H1 (cell line): Measurements from ENCODE around the gene ITIH4. TPM values are rescaled to one million over a fixed set of nuclear protein-coding genes. Genes with fewer than 3 reads are reported as not detected.

Source experiments
- CTCF ChIA-PET: fragments of 300-600 bp; sonication (Branson Sonifier 250); formaldehyde crosslinking; loops from one replicate; lab custom pipeline; 2021; ENCODE audit not compliant: partially characterized antibody; lab: Charles Lee
- POLR2A ChIA-PET: fragments of 300-600 bp; sonication (Branson Sonifier 250); formaldehyde crosslinking; loops from one replicate; lab custom pipeline; 2021; ENCODE audit warnings: inconsistent platforms; ENCODE audit not compliant: partially characterized antibody; lab: Charles Lee
- DNase-seq, 2 experiments: peaks; one replicate each; pipeline versions ENCODE4 v3.0.0 to v3.0.0-alpha.2; 2010 to 2022; ENCODE audit warnings: low spot score in 2 of 2, low read depth in 1 of 2, mixed read lengths in 1 of 2
- FAIRE-seq: peaks from 2 replicates; lab custom pipeline; 2011; peaks lifted over from hg19 to GRCh38; lab: Jason Lieb, UNC
- H2AFZ ChIP-seq: 2 replicates; pipeline ENCODE4 v1.8.1; 2012; ENCODE audit warnings: low read length, inconsistent platforms
- H2AK5ac ChIP-seq: 2 replicates; pipeline ENCODE4 v1.6.1; 2013; ENCODE audit warnings: low read depth, low read length
- H2BK120ac ChIP-seq: replicated peaks from 2 replicates; pipeline ENCODE3; 2013; ENCODE audit warnings: low read depth, low read length, inconsistent platforms
- H2BK12ac ChIP-seq: 2 replicates; pipeline ENCODE4 v1.6.1; 2013; ENCODE audit warnings: low read depth, low read length
- H2BK15ac ChIP-seq: 2 replicates; pipeline ENCODE4 v1.6.1; 2013; ENCODE audit warnings: low read length
- H2BK20ac ChIP-seq: 2 replicates; pipeline ENCODE4 v1.6.1; 2013; ENCODE audit warnings: low read length
- H2BK5ac ChIP-seq: 2 replicates; pipeline ENCODE4 v1.6.1; 2013; ENCODE audit warnings: low read depth, low read length
- H3K14ac ChIP-seq: 2 replicates; pipeline ENCODE4 v1.6.1; 2013; ENCODE audit warnings: inconsistent platforms; ENCODE audit not compliant: insufficient read length
- H3K18ac ChIP-seq: 2 replicates; pipeline ENCODE4 v1.6.1; 2013; ENCODE audit warnings: low read length; ENCODE audit errors: extremely low read depth
- H3K23ac ChIP-seq: 2 replicates; pipeline ENCODE4 v1.6.1; 2013; ENCODE audit warnings: inconsistent platforms; ENCODE audit not compliant: insufficient read length
- H3K23me2 ChIP-seq: 2 replicates; pipeline ENCODE4 v1.6.1; 2013; ENCODE audit warnings: low read depth, low read length
- H3K27ac ChIP-seq: 2 replicates; pipeline ENCODE4 v1.6.1; 2011; ENCODE audit warnings: low read depth, low read length, inconsistent platforms
- H3K27me3 ChIP-seq, 4 experiments: replicated peaks in 1 of 4; 1 replicate in 1 of 4; 2 replicates in 3 of 4; pipeline versions ENCODE4 v1.6.1 to v1.8.1; 2011 to 2013; ENCODE audit warnings: low read length in 3 of 4, mild to moderate bottlenecking in 3 of 4, inconsistent platforms in 2 of 4, mixed read lengths in 2 of 4, moderate library complexity in 1 of 4; ENCODE audit not compliant: control insufficient read depth in 3 of 4, insufficient read depth in 3 of 4; ENCODE audit errors: extremely low read depth in 1 of 4
- H3K36me3 ChIP-seq, 4 experiments: 2 replicates each; pipeline versions ENCODE4 v1.6.1 to v1.8.1; 2011 to 2013; ENCODE audit warnings: mild to moderate bottlenecking in 4 of 4, low read length in 3 of 4, moderate library complexity in 2 of 4, control low read depth in 1 of 4, inconsistent platforms in 1 of 4; ENCODE audit not compliant: insufficient read depth in 4 of 4, control insufficient read depth in 2 of 4
- H3K4ac ChIP-seq: replicated peaks from 2 replicates; pipeline ENCODE3; 2013; ENCODE audit warnings: low read length, low read depth, mixed read lengths, inconsistent platforms; ENCODE audit not compliant: insufficient read length
- H3K4me1 ChIP-seq, 4 experiments: replicated peaks in 1 of 4; 1 replicate in 1 of 4; 2 replicates in 3 of 4; pipeline versions ENCODE4 v1.6.1 to v1.8.1; 2011 to 2013; ENCODE audit warnings: low read length in 3 of 4, inconsistent platforms in 2 of 4, mixed read lengths in 1 of 4; ENCODE audit not compliant: insufficient read depth in 4 of 4, control insufficient read depth in 3 of 4
- H3K4me2 ChIP-seq, 2 experiments: 2 replicates each; pipeline versions ENCODE4 v1.6.1 to v1.8.1; 2011 to 2013; ENCODE audit warnings: low read depth in 2 of 2, low read length in 2 of 2, control low read depth in 1 of 2, inconsistent platforms in 1 of 2, mild to moderate bottlenecking in 1 of 2; ENCODE audit not compliant: insufficient read depth in 1 of 2
- H3K4me3 ChIP-seq, 4 experiments: fragments of 200-600, 300-600 bp in 1 of 4; sonication (generic), shearing (Covaris generic), sonication (Bioruptor Twin) in 1 of 4; 2 replicates each; pipeline versions ENCODE4 v1.5.1 to v1.8.1; 2011 to 2016; ENCODE audit warnings: low read length in 4 of 4, low read depth in 3 of 4, control low read depth in 2 of 4, inconsistent platforms in 2 of 4, mild to moderate bottlenecking in 2 of 4, mixed read lengths in 1 of 4, moderate library complexity in 1 of 4; ENCODE audit not compliant: insufficient read depth in 2 of 4; ENCODE audit errors: extremely low read depth in 1 of 4
- H3K56ac ChIP-seq: replicated peaks from 2 replicates; pipeline ENCODE3; 2013; ENCODE audit warnings: low read depth, mild to moderate bottlenecking, mixed read lengths, low read length, inconsistent platforms; ENCODE audit not compliant: insufficient read length
- H3K79me1 ChIP-seq: 2 replicates; pipeline ENCODE4 v1.6.1; 2013; ENCODE audit warnings: low read depth, low read length, control low read depth
- H3K79me2 ChIP-seq, 2 experiments: 2 replicates each; pipeline versions ENCODE4 v1.6.1 to v1.8.1; 2012 to 2013; ENCODE audit warnings: low read length in 2 of 2, mild to moderate bottlenecking in 2 of 2, inconsistent platforms in 1 of 2; ENCODE audit not compliant: insufficient read depth in 2 of 2, control insufficient read depth in 1 of 2
- H3K9ac ChIP-seq, 4 experiments: replicated peaks in 1 of 4; 1 replicate in 1 of 4; 2 replicates in 3 of 4; pipeline versions ENCODE4 v1.6.1 to v1.8.1; 2011 to 2013; ENCODE audit warnings: low read depth in 3 of 4, low read length in 3 of 4, control low read depth in 2 of 4, mild to moderate bottlenecking in 2 of 4, moderate library complexity in 2 of 4, inconsistent platforms in 1 of 4; ENCODE audit errors: extremely low read depth in 1 of 4
- H3K9me3 ChIP-seq, 2 experiments: 2 replicates each; pipeline versions ENCODE4 v1.6.1 to v1.8.1; 2012 to 2013; ENCODE audit warnings: mild to moderate bottlenecking in 2 of 2, moderate library complexity in 2 of 2, control low read depth in 1 of 2, inconsistent platforms in 1 of 2, low read depth in 1 of 2, low read length in 1 of 2, mixed read lengths in 1 of 2; ENCODE audit not compliant: insufficient read depth in 2 of 2
- H4K20me1 ChIP-seq, 2 experiments: replicated peaks in 1 of 2; 2 replicates each; pipeline versions ENCODE3 to v1.8.1; 2011 to 2013; ENCODE audit warnings: inconsistent platforms in 2 of 2, low read length in 2 of 2, mild to moderate bottlenecking in 1 of 2; ENCODE audit not compliant: insufficient read depth in 2 of 2, control insufficient read depth in 1 of 2
- H4K5ac ChIP-seq: 2 replicates; pipeline ENCODE4 v1.6.1; 2013; ENCODE audit warnings: low read length, low read depth, mixed read lengths, inconsistent platforms; ENCODE audit not compliant: insufficient read length
- H4K8ac ChIP-seq: 2 replicates; pipeline ENCODE4 v1.8.0; 2013; ENCODE audit warnings: mild to moderate bottlenecking, moderate library complexity, low read length, inconsistent platforms; ENCODE audit not compliant: insufficient read depth; ENCODE audit errors: extremely low read depth
- H4K91ac ChIP-seq: replicated peaks from 2 replicates; pipeline ENCODE3; 2013; ENCODE audit warnings: low read length, mixed read lengths, inconsistent platforms; ENCODE audit not compliant: insufficient read length
- CBX8 ChIP-seq: fragments of 300-800, 300-1000 bp; sonication (generic); IDR thresholded peaks from 2 replicates; pipeline ENCODE4 v1.7.1; 2016; ENCODE audit warnings: low read depth, low read length, borderline replicate concordance
- CTCF ChIP-seq, 3 experiments: IDR thresholded peaks; 1 replicate in 2 of 3; 2 replicates in 1 of 3; pipeline versions ENCODE4 v1.5.1 to v1.6.1; 2011; ENCODE audit warnings: low read length in 3 of 3, mild to moderate bottlenecking in 3 of 3, inconsistent platforms in 2 of 3, low read depth in 1 of 3, moderate library complexity in 1 of 3; ENCODE audit not compliant: insufficient read depth in 1 of 3; ENCODE audit errors: control extremely low read depth in 1 of 3
- E2F6 ChIP-seq: IDR thresholded peaks from 2 replicates; pipeline ENCODE4 v1.6.1; 2012; ENCODE audit warnings: inconsistent platforms
- POLR2A ChIP-seq, 2 experiments: IDR thresholded peaks; 1 replicate in 1 of 2; 2 replicates in 1 of 2; pipeline ENCODE4 v1.6.1; 2011; ENCODE audit warnings: low read depth in 2 of 2, low read length in 2 of 2, mild to moderate bottlenecking in 2 of 2; ENCODE audit errors: control extremely low read depth in 1 of 2
- SIRT6 ChIP-seq: IDR thresholded peaks from one replicate; pipeline ENCODE4 v1.7.1; 2012; ENCODE audit warnings: low read length, inconsistent platforms
- SP2 ChIP-seq: IDR thresholded peaks from 2 replicates; pipeline ENCODE4 v1.6.1; 2012; ENCODE audit warnings: mild to moderate bottlenecking, low read length, inconsistent platforms
- SUZ12 ChIP-seq: fragments of 200-600 bp; sonication (generic); IDR thresholded peaks from 2 replicates; pipeline ENCODE4 v1.6.1; 2012; ENCODE audit warnings: mild to moderate bottlenecking, inconsistent platforms, low read length, moderate library complexity, mixed read lengths
- TEAD4 ChIP-seq: IDR thresholded peaks from 2 replicates; pipeline ENCODE4 v1.6.1; 2012; ENCODE audit warnings: low read depth, low read length, inconsistent platforms, mixed read lengths
- WGBS, 2 experiments: shearing (Covaris generic) in 1 of 2; methylation state at CpG; one replicate each; pipeline versions ENCODE4 v1.1.6 to v1.1.7; 2013 to 2015; ENCODE audit warnings: low lambda C conversion rate in 2 of 2, mixed read lengths in 2 of 2, inconsistent platforms in 1 of 2, low coverage in 1 of 2, missing lambda C conversion rate in 1 of 2; ENCODE audit not compliant: insufficient replicate concordance in 2 of 2, insufficient coverage in 1 of 2, insufficient read length in 1 of 2; ENCODE audit errors: extremely low coverage in 1 of 2, missing lambda C conversion rate in 1 of 2; 5-methylcytosine and 5-hydroxymethylcytosine counted together
- polyA plus RNA-seq, 7 experiments: library from polyadenylated mRNA; depleted of rRNA in 3 of 7; stranded (reverse) in 5 of 7; unstranded in 2 of 7; fragments of >200 nt in 5 of 7; fragments of 200-250 nt in 2 of 7; gene quantifications; 1 replicate in 5 of 7; 2 replicates in 1 of 7; 4 replicates in 1 of 7; pipeline versions ENCODE4 v1.2.1 to v1.2.3, GENCODE V29; 2011 to 2013; ENCODE audit warnings: missing spikeins in 2 of 7, mixed read lengths in 2 of 7
- total RNA-seq: library from RNA; stranded (reverse); fragmentation: NEBNext Ultra II Directional; extraction: Animal tissue kit (Norgen Biotek cat#: 25700); gene quantifications from 2 replicates; pipeline ENCODE4 v1.2.1, GENCODE V29; 2021

Gene ITIH4
- total and polyA plus RNA-seq, 2 of the 8 experiments (the other 6 are each of a cell fraction or from before 2014, with no cell fraction given), result 3.4 to 3.7 TPM

GRCh38 chr3:52784931-52785590, 45.4 kb downstream of the ITIH4 start:
- Histone ChIP-seq H2BK20ac (no peak overlapping the region), H3K4me3 (no peak overlapping the region), H4K8ac (no peak overlapping the region), H3K18ac (no peak overlapping the region), H3K4me1 (peaks cover 0 to 8% (median 0%) of the 10 kb centered on the region in 4 experiments; a peak in 1 of 7 replicates), H3K23ac (no peak overlapping the region), H3K36me3 (no peaks in the 10 kb centered on the region; a peak in 1 of 8 replicates), H3K4ac (peak overlapping the region; percentile 69), H3K56ac (no peak overlapping the region), H2AFZ (no peak overlapping the region), H3K9me3 (no peaks in the 10 kb centered on the region), H3K23me2 (no peaks in the 10 kb centered on the region), H2BK12ac (no peak overlapping the region), H2BK15ac (no peak overlapping the region), H3K79me1 (no peaks in the 10 kb centered on the region), H2BK5ac (no peak overlapping the region; the same call in 1 of the 2 replicates), H4K5ac (no peak overlapping the region), H2BK120ac (no peak overlapping the region), H3K79me2 (no peaks in the 10 kb centered on the region), H3K4me2 (no peak overlapping the region), H3K14ac (no peak overlapping the region), H3K27me3 (no peaks in the 10 kb centered on the region; a peak in 1 of 7 replicates), H2AK5ac (no peak overlapping the region), H4K20me1 (peaks cover 0 to 3% of the 10 kb centered on the region in 2 experiments), H4K91ac (no peak overlapping the region), H3K27ac (no peak overlapping the region), H3K9ac (no peak overlapping the region)
- TF ChIP-seq SIRT6 (no peak), TEAD4 (no peak), SP2 (no peak), SUZ12 (no peak), CTCF (IDR thresholded peaks at IDR 0.05; ENCODE audit: control extremely low read depth in 1 of 3, insufficient read depth in 1 of 3, low read depth in 1 of 3, low read length in 3 of 3) (no peak), POLR2A (IDR thresholded peaks at IDR 0.05; ENCODE audit: control extremely low read depth in 1 of 2, low read depth in 2 of 2, low read length in 2 of 2) (no peak), E2F6 (no peak), CBX8 (no peak)
- no peak for FAIRE-seq
- DNase-seq, result no peak
- 84% methylated on average over 5 of the region's 5 CpGs; no CpG with 5 or more reads in 1 of the 2 experiments for WGBS, 2 experiments
- CTCF ChIA-PET, result interaction anchor here (0.7 to 4.1 kb wide), 7 partner anchors 9 to 65 kb away, joined by 3 to 19 read pairs (median 3); partner anchors contain the start of gene ITIH3
- POLR2A ChIA-PET, result interaction anchor here (2.0 kb wide), 1 partner anchor 14 kb away, joined by 10 read pairs; the partner anchor contains the start of gene NEK4
